ENCODE measurements around the gene ADM2.
"Not testable (repeated sequence)": the region's sequence is repeated elsewhere in the genome, so short reads cannot be mapped to it uniquely, and the experiment has no call there.

ADM2 gene, protein sequence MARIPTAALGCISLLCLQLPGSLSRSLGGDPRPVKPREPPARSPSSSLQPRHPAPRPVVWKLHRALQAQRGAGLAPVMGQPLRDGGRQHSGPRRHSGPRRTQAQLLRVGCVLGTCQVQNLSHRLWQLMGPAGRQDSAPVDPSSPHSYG

DNA sequence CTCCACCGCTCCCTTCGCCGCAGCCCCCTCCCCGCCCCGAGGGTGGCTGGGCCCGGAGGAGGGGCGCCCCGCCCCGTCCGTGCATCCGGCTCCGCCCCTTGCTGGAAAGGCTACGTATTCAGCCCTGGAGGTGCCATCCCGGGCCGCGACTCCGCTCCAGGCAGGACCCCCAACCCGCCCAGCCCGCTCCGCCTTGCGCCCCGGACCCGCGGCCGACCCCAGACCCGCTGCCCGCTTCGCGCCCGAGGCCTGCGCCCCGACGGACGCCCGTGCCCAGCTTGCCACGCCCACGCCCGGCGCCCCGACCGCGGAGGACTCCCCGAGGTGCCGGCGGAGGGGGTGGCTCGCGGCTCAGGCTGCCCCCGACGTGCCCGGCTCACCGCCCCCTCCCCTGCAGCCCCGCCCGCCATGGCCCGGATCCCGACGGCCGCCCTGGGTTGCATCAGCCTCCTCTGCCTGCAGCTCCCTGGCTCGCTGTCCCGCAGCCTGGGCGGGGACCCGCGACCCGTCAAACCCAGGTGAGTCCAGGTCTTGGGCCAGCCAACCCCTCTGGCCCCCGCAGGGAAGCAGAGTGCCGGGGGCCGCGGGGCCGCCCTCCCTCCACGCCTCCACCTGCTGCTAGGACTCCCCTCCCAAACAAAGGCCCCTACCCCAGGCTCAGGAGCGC is at the start of gene ADM2:
Gene ADM2 (plus strand): TSS at position 104 of the 667 bp plus-strand sequence. CDS start 305 bp downstream, at position 409.
- DNase-seq: no peak

DNA sequence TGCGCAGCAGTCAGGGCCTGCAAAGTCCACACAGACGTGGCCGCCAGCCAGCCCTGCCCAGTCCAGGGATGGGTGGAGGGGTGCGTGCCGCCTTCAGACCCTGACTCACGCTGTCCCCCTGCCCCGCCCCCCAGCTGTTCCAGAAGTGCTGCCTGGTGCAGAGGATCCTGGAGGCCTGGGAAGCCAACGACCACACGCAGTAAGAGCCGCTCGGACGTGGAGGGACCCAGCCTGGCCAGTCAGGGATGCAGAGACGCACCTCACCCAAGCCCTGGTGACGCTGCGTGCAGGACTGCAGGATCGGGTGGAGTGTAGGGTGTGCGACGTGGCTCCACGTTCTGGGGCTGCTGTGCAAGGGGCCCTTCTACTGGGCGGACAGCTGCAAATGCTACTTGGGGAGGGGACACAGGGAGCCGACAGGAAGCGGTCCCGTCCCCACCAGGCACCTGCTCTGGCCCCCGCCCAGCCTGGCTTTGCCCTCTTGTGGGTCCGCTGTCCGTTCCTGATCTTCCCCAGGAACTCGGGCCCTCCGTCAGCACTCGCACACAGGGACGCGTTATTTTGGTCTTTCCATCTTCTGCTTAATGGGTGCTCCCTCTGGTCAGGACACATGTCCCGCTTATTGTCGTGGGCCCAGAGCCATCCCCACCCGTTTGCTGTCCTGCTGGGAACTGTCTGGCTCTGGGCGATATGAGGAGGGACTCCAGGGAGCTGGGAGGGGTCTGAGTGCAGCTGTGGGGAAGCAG is 49.0 kb upstream of the ADM2 start:
- DNase-seq: no peak

DNA sequence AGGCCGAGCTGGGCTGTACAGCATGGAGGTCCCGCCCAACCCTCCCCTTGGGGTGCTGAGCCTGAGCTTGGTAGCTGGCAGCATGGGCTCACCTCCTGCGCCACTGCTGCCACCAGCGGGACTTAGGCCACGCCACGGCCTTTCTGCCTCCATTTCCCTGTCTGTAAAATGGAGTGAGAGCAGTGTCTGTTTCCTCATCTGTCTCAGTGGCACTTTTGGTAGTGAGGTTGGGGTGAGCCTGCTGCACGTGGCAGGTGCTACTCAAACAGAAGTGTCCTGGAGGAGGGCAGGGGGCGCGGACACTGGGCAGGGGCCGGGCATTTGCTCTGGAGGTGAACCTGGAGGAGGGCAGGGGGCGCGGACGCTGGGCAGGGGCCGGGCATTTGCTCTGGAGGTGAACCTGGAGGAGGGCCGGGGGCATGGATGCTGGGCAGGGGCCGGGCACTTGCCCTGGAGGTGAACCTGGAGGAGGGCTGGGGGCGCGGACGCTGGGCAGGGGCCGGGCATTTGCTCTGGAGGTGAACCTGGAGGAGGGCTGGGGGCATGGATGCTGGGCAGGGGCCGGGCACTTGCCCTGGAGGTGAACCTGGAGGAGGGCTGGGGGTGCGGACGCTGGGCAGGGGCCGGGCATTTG is 48.3 kb upstream of the ADM2 start:
- not testable (repeated sequence) for DNase-seq

DNA sequence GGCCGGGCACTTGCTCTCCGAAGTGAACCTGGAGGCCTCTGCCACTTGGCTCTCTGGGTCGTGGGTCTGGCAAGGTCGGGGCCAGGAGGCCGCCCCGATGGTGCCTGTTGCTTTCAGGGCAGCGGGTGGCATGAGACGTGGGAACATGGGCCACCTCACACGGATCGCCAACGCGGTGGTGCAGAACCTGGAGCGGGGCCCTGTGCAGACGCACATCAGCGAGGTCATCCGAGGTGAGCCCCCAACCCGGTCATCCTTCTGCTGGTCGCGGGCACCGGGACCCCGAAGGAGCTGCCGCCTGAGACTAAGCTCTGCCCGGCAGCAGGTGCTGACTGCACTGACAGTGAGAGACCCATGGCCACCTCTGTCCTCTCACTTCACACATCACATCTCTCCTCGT is 46.5 kb upstream of the ADM2 start:
- no peak for DNase-seq

DNA sequence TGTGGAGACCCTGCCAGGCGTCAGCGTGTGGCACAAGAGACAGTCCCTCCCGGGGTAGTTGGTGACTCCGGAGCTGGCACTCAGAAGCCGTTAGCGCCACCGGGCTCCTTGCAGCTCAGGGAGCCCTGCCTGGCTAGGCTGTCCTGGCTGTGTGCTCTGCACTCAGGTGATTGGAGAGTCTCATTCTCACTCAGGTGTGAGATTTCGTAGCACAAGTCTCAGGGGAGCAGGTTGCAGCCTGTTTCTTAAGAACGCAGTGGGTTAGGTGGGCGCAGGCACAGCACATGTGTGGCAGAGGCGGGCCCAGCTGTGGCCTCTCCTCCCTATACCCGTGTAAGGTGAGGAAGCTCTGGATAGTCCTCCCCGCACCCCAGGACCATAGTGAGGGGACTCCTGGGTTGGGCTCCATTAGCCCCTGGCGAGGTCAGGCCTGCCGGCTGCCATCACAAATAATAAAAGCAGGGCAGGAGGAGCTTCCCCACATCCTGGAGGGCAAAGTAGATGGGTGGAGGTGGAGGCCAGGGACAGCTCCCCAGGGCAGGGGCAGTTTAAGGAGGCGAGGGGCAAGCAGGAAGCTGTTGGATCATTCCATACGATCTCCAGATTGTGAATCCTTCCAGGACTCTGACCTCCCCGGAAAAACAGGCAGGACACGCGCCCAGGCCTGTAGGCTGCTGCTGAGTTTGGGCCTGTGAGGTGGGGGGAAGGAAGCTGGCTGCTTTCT is 45.9 kb upstream of the ADM2 start:
- no peak for DNase-seq

- DNase-seq: no peak
Observed at GRCh38 chr22:50436015-50436830, 45.1 kb upstream of the ADM2 start.

GRCh38 chr22:50436841-50437341 is 44.5 kb upstream of the ADM2 start:
- no peak for DNase-seq

DNA sequence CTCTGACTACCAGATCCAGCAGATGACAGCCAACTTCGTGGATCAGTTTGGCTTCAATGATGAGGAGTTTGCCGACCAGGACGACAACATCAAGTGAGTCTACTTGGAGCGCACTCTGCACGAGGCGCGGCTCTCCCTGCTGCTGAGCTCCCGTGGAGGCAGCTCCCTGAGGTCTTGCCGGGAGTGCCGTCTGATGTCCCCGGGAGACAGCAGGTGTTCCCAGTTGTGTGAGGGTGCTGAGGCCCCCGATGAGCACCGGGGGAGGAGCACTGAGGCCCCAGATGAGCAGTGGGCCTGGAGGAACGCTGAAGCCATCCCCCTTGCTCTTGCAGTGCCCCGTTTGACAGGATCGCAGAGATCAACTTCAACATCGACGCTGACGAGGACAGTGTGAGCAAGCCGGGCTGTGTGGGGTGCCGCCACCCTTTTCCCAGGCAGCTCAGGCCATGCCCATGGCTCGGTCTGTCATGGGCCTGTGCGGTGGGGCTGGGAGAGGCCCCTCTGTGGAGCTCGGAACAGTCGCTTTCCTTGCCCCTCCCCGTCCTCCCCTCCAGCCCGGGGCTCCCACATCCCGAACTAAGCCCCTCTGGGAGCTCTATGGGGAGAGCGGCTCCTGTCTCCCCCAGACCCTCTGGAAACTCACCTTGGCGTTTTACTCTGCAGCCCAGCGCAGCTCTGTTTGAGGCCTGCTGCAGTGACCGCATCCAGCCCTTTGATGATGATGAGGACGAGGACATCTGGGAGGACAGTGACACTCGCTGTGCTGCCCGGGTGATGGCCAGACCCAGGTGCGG is 43.6 kb upstream of the ADM2 start:
- no peak for DNase-seq

DNA sequence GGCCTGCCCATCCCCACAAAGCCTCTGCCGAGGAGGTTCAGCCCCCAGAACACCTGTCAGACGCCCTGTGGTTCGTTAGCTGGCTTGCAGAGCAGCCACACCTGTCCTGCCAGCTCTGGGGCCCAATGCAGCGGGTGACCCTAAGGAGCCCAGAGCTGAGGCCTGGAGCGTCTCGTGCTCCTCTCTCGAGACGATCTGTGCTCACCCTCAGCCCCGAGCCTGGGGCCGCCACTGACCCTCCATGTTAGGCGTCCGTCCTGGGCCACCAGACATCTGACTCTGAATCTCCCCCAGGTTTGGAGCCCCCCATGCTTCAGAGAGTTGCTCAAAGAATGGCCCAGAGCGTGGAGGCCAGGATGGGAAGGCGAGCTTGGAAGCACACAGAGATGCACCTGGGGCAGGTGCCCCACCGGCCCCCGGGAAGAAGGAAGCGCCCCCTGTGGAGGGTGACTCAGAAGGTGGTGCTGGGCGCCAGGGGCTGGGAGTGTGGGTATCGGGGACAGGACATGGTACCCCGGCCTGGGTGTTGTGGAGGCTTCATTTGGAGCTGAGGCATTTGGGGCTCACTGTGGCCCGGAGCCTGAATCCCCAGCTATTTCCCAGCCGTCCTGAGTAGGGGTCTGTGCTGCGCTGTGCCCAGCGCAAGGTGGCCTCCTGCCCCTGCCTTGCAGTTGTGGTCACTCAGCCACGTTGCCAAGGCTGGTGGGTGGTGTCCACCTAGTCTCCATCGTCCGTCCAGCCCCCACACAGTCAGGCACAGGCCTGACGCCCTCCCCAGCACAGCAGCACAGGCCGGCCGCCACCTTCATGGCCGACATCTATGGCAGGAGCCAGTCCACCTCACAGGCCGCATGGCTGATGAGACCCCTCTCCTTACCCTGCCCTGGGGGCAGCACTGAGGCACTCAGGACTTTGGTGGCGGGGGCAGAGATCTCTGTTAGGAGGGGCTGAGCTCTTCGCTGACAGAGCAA is 42.8 kb upstream of the ADM2 start:
- no peak for DNase-seq

GRCh38 chr22:50439314-50439870 is 42.0 kb upstream of the ADM2 start:
- DNase-seq: no peak

DNA sequence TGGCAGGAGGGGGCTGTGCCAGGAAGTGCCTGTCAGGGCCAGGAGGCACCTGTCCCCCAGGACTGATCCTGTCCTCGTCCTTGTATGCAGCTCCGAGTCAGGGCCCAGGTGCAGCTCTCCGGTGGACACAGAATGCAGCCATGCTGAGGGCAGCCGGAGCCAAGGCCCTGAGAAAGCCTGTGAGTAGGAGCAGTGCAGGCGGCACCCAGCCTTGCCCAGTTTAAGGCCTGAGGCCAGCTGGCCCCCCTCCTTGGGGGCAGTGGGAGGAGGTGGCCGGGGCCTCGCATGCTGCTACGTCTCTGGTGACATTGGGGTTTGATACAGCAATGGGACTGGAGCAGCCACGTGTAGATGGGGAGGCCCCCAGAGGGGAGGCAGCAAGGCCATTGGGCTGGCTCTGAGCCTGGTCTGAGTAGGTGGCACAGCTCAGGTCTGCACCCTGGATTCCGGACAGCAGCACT is 41.4 kb upstream of the ADM2 start:
- no peak for DNase-seq

GRCh38 chr22:50440544-50441249 is 40.6 kb upstream of the ADM2 start:
- DNase-seq: no peak

DNA sequence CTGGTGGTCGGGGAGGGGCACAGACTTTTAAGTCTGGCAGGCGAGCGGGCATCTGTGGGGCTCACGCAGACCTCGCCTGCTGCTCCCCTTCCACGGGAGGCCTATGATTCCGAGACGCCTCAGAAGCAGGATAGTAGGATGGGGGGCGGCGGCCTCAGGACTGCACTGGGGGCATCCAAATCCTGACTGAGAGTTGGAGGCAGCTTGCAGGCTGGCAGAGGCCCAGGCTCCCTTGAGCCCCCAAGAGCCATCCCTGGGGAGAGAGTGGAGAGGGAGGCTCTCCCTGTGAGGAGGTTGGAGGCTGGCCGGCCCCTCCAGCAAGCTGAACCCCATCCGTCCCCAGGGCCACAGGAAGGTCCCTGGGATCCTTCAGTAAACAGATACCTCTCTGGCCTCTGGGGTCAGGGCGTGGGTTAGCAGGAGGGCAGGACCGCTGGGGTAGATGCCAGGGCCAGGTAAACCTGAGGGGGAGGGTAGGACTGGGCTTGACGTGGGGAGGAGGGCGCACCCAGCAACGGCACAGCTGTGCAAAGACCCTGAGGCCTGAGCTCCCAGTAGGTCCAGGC is 39.8 kb upstream of the ADM2 start:
- DNase-seq: no peak

GRCh38 chr22:50443197-50443596 is 38.1 kb upstream of the ADM2 start:
- DNase-seq: no peak

DNA sequence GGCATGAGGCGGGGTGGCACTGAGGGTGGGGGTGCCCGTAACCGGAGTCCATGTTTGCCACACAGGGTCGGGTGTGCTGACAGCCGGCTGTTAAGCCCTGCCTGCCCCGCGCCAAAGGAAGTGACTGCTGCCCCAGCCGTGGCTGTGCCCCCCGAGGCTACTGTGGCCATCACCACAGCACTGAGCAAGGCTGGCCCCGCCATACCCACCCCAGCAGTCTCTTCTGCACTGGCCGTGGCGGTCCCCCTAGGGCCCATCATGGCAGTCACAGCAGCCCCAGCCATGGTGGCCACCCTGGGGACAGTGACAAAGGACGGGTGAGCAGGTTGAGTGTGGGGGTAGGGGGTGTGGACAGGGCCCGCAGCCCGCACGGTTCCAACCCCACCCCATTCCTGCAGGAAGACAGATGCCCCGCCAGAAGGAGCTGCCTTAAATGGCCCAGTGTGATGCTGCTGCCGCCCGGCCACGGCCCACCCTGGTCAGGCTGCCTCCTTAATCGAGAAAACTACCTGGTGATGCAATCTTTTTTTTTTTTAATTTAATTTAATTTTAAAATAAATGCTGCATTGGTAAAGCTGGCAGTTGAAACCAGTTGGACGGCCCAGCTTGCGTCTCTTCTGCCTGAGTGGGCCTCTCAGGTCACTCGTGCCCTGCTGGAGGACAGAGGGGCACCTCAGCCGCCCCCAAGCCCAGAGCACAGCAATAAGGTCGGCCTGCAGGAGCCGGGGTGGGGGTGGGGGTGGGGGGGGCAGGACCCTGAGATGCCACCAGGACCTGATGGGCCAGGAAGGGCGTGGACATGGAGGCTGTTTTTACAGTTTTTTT is 37.3 kb upstream of the ADM2 start:
- no peak for DNase-seq

- no peak for DNase-seq
Observed at GRCh38 chr22:50444663-50445062, 36.7 kb upstream of the ADM2 start.

DNA sequence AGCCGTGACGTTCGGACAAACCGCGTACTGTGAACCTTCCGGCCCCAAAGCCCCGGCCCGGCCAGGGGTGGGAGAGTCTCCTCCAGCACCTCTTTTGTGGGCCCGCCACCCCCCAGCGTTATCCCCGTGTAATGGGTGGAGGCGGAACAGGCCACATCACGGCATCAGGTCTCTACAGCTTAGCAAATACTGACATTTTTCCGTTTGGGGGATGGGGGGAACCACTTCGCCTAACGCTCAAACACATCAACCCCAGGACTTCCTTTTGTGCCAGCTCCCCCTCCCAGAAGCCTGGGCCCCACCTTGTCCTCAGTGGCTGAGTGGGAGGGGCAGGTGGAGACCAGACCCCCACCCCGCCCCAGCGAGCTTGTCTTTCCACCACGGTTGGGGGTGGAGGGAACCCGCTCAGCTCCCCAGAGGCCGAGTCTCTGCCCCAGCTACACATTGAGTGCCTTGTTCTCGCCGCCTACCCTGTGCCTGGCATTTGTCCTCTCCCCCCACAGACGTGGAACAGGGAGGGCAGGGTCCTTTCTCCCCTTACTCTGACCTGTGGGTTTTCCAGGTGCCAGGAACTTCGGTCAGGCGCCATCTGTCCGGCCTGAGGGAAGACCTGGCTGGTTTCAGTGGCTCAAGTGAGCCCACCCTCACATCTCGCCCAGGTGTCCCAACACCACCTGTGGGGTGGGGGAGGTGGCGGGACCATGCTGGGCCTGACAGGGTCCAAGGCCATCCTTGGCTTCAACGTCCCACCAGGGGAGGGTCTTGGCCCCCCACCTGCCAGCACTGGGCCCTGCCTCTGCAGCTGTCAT is 36.1 kb upstream of the ADM2 start:
- no peak for DNase-seq
